ENCODE data around the gene SELP. TPM values are rescaled to one million over a fixed set of nuclear protein-coding genes. Genes with fewer than 3 reads are reported as not detected.

SELP gene
- total RNA-seq, 1 donor from 2014 or later = not detected

DNA sequence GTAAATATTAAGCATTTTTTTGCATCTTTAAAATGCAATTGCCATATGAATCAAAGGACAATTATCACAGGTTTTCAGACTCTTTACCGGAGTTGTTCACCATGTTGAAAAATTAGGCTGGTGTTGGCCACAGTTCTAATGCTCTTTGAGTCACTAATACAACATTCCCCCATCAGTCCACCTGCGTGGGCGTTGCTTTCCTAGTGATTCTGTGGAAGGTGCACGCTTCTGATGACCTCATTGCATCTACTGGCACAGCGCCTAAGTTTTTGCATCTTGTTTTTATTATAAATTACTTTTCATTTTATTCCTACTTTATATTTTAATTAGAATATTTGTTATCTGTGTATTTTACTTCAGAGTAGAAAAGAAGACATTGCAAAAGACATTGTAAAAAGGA is 39.0 kb downstream of the SELP start:
- H3K4me3 ChIP-seq (ENCODE audit: low read depth, low read length) = no peak overlapping the region
- TF ChIP-seq, protein P1, sequence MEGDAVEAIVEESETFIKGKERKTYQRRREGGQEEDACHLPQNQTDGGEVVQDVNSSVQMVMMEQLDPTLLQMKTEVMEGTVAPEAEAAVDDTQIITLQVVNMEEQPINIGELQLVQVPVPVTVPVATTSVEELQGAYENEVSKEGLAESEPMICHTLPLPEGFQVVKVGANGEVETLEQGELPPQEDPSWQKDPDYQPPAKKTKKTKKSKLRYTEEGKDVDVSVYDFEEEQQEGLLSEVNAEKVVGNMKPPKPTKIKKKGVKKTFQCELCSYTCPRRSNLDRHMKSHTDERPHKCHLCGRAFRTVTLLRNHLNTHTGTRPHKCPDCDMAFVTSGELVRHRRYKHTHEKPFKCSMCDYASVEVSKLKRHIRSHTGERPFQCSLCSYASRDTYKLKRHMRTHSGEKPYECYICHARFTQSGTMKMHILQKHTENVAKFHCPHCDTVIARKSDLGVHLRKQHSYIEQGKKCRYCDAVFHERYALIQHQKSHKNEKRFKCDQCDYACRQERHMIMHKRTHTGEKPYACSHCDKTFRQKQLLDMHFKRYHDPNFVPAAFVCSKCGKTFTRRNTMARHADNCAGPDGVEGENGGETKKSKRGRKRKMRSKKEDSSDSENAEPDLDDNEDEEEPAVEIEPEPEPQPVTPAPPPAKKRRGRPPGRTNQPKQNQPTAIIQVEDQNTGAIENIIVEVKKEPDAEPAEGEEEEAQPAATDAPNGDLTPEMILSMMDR (IDR thresholded peaks at IDR 0.05; ENCODE audit: insufficient read depth, low read length, poor library complexity, severe bottlenecking) = no peak
- no peak for DNase-seq (ENCODE audit: low read depth)
- H3K27me3 ChIP-seq (ENCODE audit: control insufficient read depth, insufficient read depth, low read length) = peaks cover 2% of the 10 kb centered on the region
- H3K36me3 ChIP-seq (ENCODE audit: control insufficient read depth, insufficient read depth, low read length) = no peaks in the 10 kb centered on the region

DNA sequence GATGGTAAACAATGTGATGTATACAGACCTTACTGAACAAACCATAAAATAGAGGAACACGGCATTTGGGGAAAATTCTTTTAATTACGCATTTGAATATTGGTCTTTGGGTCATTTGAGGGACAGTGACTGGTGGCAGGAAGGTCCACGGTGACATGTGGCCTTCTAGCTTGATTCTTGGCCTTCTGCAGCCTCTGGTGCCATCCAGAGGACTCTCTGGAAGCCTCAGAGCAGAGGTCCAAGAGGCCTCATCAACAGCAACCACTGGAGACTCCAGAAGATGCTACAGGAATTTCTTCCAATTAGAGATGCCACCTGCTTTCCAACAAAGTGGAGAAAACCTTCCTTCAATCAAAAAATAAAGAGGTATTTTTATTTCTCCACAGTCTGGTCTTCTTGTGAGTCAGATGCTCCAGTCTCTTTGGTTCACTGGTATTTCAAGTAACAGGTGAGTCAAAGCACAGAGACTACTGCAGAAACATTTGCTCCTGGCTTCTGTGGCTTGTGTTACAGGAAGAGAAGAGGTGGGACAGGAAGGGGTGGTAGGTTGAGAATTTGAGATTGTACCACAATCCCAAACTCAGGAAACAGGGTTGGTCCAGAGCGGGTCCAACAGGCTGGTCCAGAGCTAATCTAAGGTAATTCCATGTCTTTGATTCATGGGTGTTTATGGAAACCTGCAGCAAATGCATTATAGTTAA is 41.0 kb downstream of the SELP start:
- TF ChIP-seq, protein P1 (IDR thresholded peaks at IDR 0.05; ENCODE audit: insufficient read depth, low read length, poor library complexity, severe bottlenecking) = no peak
- Histone ChIP-seq H3K4me3 (ENCODE audit: low read depth, low read length) (no peak overlapping the region), H3K27me3 (ENCODE audit: control insufficient read depth, insufficient read depth, low read length) (peaks cover 2% of the 10 kb centered on the region), H3K36me3 (ENCODE audit: control insufficient read depth, insufficient read depth, low read length) (no peaks in the 10 kb centered on the region)
- no peak for DNase-seq (ENCODE audit: low read depth)

DNA sequence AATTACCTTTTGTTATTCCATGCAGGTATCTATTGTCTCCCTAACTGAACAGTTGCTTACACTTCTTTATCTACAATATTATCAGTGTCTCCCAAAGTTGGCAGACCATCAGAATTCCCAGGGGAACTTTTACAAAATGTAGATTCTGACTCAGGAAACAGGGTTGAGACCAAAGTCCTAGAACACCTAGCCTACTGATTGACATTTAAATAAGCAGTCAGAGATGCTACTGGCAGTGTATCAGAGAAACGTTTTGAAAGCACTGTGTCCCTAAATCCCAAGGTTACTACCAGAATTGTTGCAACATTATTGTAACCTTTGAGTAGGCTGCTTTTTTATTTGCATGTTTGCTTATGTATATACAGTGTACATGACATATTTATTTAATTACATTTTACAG is 41.8 kb downstream of the SELP start:
- TF ChIP-seq, protein P1 (IDR thresholded peaks at IDR 0.05; ENCODE audit: insufficient read depth, low read length, poor library complexity, severe bottlenecking) = no peak
- Histone ChIP-seq H3K36me3 (ENCODE audit: control insufficient read depth, insufficient read depth, low read length) (no peaks in the 10 kb centered on the region), H3K4me3 (ENCODE audit: low read depth, low read length) (no peak overlapping the region), H3K27me3 (ENCODE audit: control insufficient read depth, insufficient read depth, low read length) (peaks cover 2% of the 10 kb centered on the region)
- DNase-seq (ENCODE audit: low read depth) = no peak

DNA sequence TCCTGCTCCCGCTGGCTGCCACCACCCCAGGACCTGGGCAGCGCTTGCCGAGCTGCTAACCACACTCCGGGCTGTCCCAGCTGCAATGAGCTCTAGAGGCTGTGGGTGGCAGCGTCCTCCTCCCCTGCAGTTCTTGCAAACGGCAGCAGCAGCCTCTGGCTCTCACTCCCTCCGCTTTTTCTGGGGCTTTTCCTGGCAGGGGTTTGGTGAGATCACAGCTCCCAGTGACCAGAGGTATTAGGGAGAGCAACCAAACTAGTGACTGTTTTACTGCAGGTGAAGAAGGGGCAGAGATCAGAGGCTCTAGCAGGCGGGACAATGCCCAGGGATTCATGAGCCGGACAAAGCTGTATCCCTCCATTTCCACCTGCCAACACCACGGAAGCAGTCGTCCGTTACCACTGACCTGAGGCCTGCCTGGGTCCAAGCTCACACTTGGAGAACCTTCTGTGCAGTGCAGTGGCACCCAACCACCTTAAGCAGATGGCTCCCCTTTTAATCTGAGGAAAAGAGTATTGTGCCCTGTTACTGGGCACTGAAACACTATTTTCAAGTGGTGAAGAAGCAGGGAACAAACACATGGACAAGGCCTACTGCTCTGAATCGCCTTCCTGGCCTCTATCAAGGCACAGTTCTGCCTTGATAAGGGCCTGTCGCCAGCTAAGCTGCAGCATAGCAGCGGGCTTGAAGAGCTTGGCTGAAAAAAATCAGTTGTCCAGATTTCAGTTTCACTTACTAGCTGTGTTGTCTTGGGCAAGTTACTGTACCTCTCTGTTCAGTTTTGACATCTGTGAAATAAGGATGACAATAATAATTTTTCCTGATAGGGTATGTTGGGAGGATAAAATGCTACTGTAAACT is 43.3 kb downstream of the SELP start, which contains the start of gene F5:
TSS of gene F5 (minus strand) at position 87 of the 861 bp plus-strand sequence. CDS start 95 bp downstream, outside the sequence.
- H3K27me3 ChIP-seq (ENCODE audit: control insufficient read depth, insufficient read depth, low read length) = peaks cover 2% of the 10 kb centered on the region
- TF ChIP-seq, protein P1 (IDR thresholded peaks at IDR 0.05; ENCODE audit: insufficient read depth, low read length, poor library complexity, severe bottlenecking) = peak; percentile 80
- peak; percentile 43 for DNase-seq (ENCODE audit: low read depth)
- H3K4me3 ChIP-seq (ENCODE audit: low read depth, low read length) = peak within 1 kb of the TSS; percentile 30
- no peaks in the 10 kb centered on the region for H3K36me3 ChIP-seq (ENCODE audit: control insufficient read depth, insufficient read depth, low read length)

DNA sequence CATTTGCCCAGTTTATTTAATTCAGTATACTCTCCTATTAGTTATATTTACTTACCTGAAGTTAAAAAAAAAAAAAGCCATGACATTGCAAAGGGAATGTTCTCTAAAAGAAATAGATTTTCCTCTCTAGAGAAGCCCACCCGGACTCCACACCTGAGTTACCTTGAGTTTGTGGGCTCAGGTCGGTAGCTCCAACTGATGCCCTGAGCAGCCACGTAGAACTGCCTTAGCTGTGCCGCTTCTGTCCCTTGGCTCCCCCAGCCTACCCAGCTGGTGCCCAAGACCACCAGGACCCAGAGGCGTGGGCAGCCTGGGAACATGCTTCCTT is 43.9 kb downstream of the SELP start:
- peak overlapping the region; percentile 30 for H3K4me3 ChIP-seq (ENCODE audit: low read depth, low read length)
- DNase-seq (ENCODE audit: low read depth) = no peak
- no peaks in the 10 kb centered on the region for H3K36me3 ChIP-seq (ENCODE audit: control insufficient read depth, insufficient read depth, low read length)
- TF ChIP-seq, protein P1 (IDR thresholded peaks at IDR 0.05; ENCODE audit: insufficient read depth, low read length, poor library complexity, severe bottlenecking) = no peak
- H3K27me3 ChIP-seq (ENCODE audit: control insufficient read depth, insufficient read depth, low read length) = peaks cover 2% of the 10 kb centered on the region

Data from kidney epithelial cell (primary cell).